GM19397 (cell line): Measurements from ENCODE around the gene CLC.
"Not testable (repeated sequence)": the region's sequence is repeated elsewhere in the genome, so short reads cannot be mapped to it uniquely, and the experiment has no call there.

ENCODE experiments used
- ATAC-seq: cut with Tn5 transposase; IDR thresholded peaks from one replicate; pipeline ENCODE4 v1.9.1; 2021; ENCODE audit warnings: mild to moderate bottlenecking, moderate library complexity; ENCODE audit not compliant: unreplicated experiment

Gene CLC

DNA sequence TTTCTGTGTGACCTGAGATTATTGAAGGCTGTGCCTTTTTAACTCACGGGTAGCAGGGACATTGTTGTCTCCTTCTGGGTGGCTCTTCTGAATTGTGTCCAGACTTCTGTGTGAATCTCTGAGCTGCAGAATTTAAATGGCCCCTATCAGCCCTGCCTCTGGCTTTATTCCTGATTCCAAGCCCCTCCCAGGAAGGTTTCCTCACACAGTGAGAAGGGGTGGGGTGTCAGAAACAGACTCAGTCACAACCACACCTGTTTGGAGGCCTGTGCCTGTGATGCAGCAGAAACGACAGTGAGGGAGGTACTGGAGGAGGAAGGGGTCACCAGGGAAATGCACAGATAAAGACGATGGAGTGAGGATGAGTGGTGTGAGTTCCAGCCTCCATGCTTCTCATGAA is at the start of gene CLC:
TSS of gene CLC (minus strand) at position 139 of the 400 bp plus-strand sequence. CDS start at position 62, 77 bp downstream.
- ATAC-seq = no peak

DNA sequence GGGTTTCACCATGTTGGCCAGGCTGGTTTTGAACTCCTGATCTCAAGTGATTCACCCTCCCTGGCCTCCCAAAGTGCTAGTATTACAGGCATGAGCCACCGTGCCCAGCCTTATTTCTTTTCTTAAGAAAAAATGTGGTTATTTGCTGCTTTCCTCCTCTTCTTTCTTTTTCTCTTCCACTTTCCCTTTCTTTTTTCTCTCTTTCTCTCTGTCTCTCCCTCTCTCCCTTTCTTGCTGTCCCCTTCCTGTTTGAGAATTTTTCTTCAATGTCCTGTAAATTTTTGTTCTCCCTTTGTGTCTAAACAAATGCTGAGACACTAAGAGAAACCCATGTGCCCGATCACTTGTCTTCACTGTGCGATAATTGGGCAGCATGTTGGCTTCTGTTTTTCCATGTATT is 43.1 kb upstream of the CLC start:
- no peak for ATAC-seq

- ATAC-seq = no peak
Measured at GRCh38 chr19:39778763-39779162, 40.9 kb upstream of the CLC start, which contains the start of gene LEUTX. Gene LEUTX (plus strand): TSS chr19:39778854. CDS start chr19:39778921, 67 bp downstream.

GRCh38 chr19:39768786-39769185 is 31.0 kb upstream of the CLC start:
- no peak for ATAC-seq

DNA sequence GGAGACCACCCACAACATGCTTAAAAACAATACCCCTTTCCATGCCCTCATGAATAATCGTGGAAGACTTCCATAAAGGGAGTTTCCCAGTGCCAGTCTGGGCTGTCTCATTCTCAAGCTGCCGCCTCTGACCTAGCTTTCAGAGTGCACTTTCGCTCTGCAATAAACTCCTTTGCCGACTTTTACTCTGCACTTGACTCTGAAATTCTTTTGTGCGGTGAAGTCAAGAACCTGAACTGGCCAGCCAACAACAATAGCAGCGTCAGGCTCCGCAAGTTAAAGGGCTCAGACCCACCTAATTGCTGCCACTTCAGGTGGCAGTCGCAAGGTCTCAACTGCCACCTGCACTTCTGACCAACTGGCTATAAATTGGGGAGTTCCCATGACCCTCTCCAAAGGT is 30.5 kb upstream of the CLC start:
- ATAC-seq = no peak

DNA sequence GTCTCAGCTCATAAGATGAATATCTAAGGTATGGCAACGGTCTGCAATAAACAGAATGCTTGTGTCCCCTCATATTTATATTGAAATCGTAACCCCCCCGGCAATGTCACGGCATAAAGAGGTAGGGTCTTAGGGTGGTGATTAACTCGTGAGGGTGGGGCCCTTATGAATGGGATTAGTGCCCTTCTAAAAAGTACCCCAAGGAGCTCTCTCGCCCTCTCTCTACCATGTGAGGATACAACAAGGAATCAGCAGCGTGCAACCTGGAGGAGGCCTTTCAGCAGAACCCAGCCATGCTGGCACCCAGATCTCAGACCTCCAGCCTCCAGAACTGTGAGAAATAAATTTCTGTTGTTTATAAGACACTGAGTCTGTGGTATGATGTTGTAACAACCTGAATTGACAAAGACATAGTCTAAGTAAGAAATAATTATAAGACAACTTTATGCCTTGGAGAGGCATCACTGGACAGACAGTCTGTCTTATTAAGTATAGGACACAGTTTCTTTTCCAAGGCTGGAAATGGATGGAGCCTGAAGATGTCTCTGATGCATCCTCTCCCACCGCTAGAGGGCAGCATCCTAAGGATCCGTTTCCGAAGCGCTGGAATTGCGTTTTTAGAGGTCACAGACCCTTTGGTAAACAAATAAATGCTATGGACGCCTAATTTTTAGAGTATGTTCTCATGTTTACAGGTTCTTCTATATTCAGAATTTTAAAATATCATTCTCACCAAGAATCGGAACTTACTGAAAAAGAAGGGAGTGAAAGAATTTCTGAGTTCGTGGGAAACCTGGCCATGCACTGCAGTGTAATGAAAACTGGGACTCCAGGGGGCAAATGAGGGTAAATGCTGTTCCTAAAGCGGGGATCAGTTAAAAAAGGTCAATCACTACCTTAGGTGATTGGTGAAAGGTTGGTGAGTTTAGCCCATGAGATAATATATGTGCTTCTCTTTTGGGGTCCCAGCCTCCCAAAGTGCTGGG is 27.6 kb upstream of the CLC start:
- no peak for ATAC-seq

DNA sequence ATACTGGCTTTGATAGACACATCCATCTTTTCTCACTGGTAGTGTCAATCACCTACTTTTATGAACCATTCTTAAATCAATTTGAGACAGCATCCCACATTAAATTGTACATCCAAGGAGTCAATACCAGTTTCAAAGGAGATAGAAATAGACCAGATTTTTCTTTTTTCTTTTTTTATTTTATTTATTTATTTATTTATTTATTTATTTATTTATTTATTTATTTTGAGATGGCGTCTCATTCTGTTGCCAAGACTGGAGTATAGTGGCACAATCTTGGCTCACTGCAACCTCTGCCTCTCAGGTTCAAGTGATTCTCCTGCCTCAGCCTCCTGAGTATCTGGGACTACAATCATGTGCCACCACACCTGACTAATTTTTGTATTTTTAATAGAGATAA is 24.0 kb upstream of the CLC start:
- ATAC-seq = not testable (repeated sequence)

- ATAC-seq = no peak
Measured at GRCh38 chr19:39759457-39760184, 21.8 kb upstream of the CLC start.

GRCh38 chr19:39754971-39755370 is 17.1 kb upstream of the CLC start:
- no peak for ATAC-seq

DNA sequence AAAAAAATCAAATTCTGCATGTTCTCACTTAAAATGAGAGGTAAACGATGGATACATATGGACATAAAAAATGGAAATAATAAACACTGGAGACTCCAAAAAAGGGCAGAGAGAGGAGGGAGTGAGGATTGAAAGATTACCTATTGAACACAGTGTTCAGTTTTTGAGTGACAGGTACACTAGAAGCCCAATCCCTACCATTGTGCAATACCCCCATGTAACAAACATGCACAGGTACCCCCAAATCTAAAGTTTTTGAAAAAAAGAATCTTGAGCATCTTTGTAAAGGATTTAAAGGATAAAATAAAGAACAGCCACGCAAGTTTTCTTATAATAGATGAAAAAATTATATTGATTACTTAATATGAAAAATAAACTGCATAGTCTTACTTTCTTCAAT is 16.7 kb upstream of the CLC start:
- ATAC-seq = no peak

GRCh38 chr19:39752795-39753194 is 15.0 kb upstream of the CLC start:
- no peak for ATAC-seq

- ATAC-seq = no peak
Measured at GRCh38 chr19:39752390-39752789, 14.6 kb upstream of the CLC start.

DNA sequence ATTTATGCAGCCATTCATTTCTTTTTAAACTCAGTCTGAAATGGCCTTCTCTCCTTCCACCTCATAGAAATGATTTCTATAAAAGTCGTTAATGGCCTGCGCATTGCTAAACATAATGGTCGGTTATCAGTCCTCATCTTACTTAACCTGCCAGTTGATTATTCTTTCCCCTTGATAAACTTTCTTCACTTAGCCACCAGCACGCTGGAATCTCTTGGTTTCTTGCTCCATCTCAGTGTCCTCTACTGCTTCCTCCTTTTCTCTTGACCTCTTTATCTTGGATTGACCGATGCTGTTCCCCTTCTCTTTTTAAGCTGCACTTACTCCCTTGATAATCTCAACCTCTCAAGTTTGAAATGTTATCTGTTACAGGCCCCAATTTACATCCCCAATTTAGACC is 12.2 kb upstream of the CLC start:
- no peak for ATAC-seq

- ATAC-seq = no peak
Measured at GRCh38 chr19:39746836-39747529, 9.2 kb upstream of the CLC start.

DNA sequence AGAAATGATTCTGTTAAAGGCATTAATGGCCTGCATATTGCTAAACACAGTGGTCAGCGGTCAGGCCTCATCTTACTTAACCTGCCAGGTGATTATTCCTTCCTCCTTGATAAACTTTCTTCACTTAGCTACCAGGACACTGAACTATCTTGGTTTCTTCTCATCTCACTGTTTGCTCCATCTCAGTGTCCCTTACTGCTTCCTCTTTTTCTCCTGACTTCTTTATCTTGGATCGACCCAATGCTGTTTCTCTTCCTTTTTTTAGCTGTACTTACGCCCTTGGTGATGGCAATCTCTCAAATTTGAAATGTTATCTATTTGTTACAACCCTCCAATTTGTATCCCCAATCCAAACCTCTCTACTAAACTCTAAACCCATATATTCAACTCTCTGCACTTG is 7.8 kb upstream of the CLC start:
- ATAC-seq = no peak

- no peak for ATAC-seq
Measured at GRCh38 chr19:39740395-39740794, 2.6 kb upstream of the CLC start.

DNA sequence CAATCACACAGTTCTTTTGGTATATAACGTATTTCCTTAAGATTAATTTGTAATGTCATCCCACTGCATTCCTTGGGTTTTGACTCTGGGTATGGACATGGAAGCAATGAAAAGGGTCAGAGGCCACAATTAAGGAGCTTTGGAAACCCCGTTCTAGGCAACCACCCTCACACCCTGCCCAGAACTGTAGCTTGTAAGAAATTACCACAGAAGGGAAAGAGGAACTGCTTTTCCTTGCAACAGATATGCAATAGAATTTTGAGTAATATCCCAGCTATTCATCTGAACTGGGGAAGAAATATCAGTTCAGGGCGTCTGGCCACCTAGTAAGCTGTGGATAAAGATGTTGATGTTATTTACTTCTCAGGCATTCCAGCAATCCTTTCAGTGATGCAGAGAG is 985 bp upstream of the CLC start:
- no peak for ATAC-seq

- ATAC-seq = no peak
Measured at GRCh38 chr19:39737351-39737750, 478 bp downstream of the CLC start.

GRCh38 chr19:39736088-39736487 is 1.7 kb downstream of the CLC start:
- ATAC-seq = no peak

DNA sequence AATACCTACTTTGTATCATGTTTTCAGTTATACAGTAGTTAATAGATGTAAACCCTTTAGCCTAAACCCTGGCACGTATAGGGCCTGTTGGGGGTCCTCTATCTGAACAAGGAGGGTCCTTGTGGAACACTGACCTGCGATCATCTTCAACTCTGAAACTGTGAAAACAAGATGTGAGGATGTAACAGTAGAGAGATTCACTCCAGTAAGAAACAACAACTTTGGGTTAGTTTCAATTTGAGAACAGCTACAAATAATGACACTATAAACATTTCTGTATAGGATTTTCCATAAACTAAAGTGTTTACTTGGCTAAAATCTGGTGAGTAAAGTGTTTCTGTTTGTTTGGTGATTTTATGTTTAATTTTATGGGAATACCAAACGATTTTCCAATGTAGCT is 2.1 kb downstream of the CLC start:
- ATAC-seq = no peak

- ATAC-seq = no peak
Measured at GRCh38 chr19:39733841-39734240, 4.0 kb downstream of the CLC start.
